ENCODE results near the gene TMEM168.

DNA sequence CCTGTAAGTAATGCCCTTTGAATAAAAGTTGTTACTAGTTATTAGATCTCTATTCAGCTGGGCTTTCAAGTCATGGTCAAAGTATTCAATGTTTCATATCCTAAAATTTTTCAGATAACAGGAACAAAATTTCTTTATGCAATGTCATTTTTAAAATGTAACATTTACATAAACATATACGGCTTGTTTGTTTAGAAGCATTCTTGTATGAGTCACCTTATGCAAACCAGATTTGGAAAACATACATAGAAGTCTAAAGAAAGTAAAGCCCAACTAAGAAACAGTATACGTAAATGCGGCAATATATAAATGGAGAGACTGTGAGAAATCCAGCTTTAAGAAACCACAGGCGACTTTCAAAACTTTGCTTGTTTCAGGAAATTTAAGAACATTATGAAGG, 10.5 kb downstream of the TMEM168 start:
- TF ChIP-seq, protein P1, sequence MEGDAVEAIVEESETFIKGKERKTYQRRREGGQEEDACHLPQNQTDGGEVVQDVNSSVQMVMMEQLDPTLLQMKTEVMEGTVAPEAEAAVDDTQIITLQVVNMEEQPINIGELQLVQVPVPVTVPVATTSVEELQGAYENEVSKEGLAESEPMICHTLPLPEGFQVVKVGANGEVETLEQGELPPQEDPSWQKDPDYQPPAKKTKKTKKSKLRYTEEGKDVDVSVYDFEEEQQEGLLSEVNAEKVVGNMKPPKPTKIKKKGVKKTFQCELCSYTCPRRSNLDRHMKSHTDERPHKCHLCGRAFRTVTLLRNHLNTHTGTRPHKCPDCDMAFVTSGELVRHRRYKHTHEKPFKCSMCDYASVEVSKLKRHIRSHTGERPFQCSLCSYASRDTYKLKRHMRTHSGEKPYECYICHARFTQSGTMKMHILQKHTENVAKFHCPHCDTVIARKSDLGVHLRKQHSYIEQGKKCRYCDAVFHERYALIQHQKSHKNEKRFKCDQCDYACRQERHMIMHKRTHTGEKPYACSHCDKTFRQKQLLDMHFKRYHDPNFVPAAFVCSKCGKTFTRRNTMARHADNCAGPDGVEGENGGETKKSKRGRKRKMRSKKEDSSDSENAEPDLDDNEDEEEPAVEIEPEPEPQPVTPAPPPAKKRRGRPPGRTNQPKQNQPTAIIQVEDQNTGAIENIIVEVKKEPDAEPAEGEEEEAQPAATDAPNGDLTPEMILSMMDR (optimal IDR thresholded peaks at IDR 0.05 in 1 of 3, IDR thresholded peaks at IDR 0.05 in 1 of 3, conservative IDR thresholded peaks at IDR 0.05 in 1 of 3; ENCODE audit: extremely low read depth in 1 of 3, insufficient read depth in 2 of 3, low read length in 3 of 3) = no peak
- TF ChIP-seq EZH2 (IDR thresholded peaks at IDR 0.05; ENCODE audit: low read length) = no peak
